ENCODE data around the gene ABCB8. TPM values are rescaled to one million over a fixed set of nuclear protein-coding genes. Genes with fewer than 3 reads are reported as not detected.

The ABCB8 gene
- polyA plus RNA-seq, 1 of the 3 experiments (the other 2 are of a cell fraction), result 36.0 TPM

DNA sequence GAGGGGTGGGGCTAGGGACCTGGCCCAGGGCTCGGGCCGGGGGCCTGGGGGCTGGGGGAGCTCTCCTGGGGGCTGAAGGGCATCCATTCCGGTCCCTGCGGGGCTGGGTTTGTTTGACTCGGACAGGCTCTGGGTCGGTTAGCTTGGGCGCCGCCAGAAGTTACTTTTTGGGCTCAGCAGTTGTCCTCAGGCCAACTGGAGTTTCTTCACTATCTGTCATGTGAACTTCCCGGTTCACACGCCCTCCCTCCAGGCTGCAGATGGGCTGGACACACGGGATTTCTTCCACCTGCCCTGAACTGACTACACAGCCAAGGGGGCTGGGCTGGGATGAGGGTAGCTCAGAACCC is 34.9 kb downstream of the ABCB8 start:
- Histone ChIP-seq H3K4me2 (no peak overlapping the region), H2AFZ (ENCODE audit: low read depth) (no peak overlapping the region), H3K27me3 (ENCODE audit: insufficient read depth) (no peaks in the 10 kb centered on the region), H3K9me2 (no peaks in the 10 kb centered on the region), H3K9ac (no peak overlapping the region), H3K36me3 (replicated peaks in 1 of 2; ENCODE audit: control insufficient read depth in 1 of 2, insufficient read depth in 2 of 2, low read length in 1 of 2) (peaks cover 40 to 53% of the 10 kb centered on the region in 2 experiments), H3K4me3 (ENCODE audit: low read depth in 2 of 2, low read length in 1 of 2) (no peak overlapping the region), H3K9me3 (no peaks in the 10 kb centered on the region), H3K27ac (ENCODE audit: low read depth in 2 of 2, low read length in 1 of 2) (no peak overlapping the region), H3F3A (replicated peaks; ENCODE audit: insufficient read depth) (no peaks in the 10 kb centered on the region), H3K79me2 (ENCODE audit: insufficient read depth) (peaks cover 67% of the 10 kb centered on the region), H3K4me1 (ENCODE audit: control insufficient read depth in 1 of 2, insufficient read depth in 2 of 2, low read depth in 1 of 2, low read length in 1 of 2) (peaks cover 24 to 32% of the 10 kb centered on the region in 2 experiments), H4K20me1 (ENCODE audit: insufficient read depth) (peaks cover 40% of the 10 kb centered on the region)
- WGBS (ENCODE audit: low lambda C conversion rate), result 64% methylated on average over 8 of the region's 11 CpGs
- ChIA-PET CTCF (interaction anchor here (1.0 to 12.2 kb wide), 10 partner anchors 13 to 164 kb away, joined by 3 to 126 read pairs (median 4); partner anchors contain the start of genes FASTK and TMUB1), POLR2A (no interaction called here)
- TF ChIP-seq FOXJ3 (CRISPR knock-in tag; IDR thresholded peaks at IDR 0.05) (no peak), TEAD4 (IDR thresholded peaks at IDR 0.05; ENCODE audit: borderline replicate concordance, insufficient read depth) (no peak), EZH2phosphoT487 (IDR thresholded peaks at IDR 0.05; ENCODE audit: borderline replicate concordance, low read depth) (no peak), SIN3A (IDR thresholded peaks at IDR 0.05; ENCODE audit: borderline replicate concordance, low read depth, low read length) (no peak), FOSL2 (IDR thresholded peaks at IDR 0.05; ENCODE audit: borderline replicate concordance, low read depth) (no peak), MXI1 (IDR thresholded peaks at IDR 0.05; ENCODE audit: low read depth, low read length) (no peak), JUND (IDR thresholded peaks at IDR 0.05) (no peak), TAF1 (IDR thresholded peaks at IDR 0.05; ENCODE audit: borderline replicate concordance, low read depth, low read length) (no peak), PBX3 (IDR thresholded peaks at IDR 0.05) (no peak), GATA2 (CRISPR knock-in tag; IDR thresholded peaks at IDR 0.05) (no peak), NFIC (IDR thresholded peaks at IDR 0.05; ENCODE audit: borderline replicate concordance) (no peak), YY1 (IDR thresholded peaks at IDR 0.05; ENCODE audit: low read depth) (no peak), USF1 (IDR thresholded peaks at IDR 0.05; ENCODE audit: borderline replicate concordance, low read depth) (no peak)
- TF ChIP-seq, protein P1, sequence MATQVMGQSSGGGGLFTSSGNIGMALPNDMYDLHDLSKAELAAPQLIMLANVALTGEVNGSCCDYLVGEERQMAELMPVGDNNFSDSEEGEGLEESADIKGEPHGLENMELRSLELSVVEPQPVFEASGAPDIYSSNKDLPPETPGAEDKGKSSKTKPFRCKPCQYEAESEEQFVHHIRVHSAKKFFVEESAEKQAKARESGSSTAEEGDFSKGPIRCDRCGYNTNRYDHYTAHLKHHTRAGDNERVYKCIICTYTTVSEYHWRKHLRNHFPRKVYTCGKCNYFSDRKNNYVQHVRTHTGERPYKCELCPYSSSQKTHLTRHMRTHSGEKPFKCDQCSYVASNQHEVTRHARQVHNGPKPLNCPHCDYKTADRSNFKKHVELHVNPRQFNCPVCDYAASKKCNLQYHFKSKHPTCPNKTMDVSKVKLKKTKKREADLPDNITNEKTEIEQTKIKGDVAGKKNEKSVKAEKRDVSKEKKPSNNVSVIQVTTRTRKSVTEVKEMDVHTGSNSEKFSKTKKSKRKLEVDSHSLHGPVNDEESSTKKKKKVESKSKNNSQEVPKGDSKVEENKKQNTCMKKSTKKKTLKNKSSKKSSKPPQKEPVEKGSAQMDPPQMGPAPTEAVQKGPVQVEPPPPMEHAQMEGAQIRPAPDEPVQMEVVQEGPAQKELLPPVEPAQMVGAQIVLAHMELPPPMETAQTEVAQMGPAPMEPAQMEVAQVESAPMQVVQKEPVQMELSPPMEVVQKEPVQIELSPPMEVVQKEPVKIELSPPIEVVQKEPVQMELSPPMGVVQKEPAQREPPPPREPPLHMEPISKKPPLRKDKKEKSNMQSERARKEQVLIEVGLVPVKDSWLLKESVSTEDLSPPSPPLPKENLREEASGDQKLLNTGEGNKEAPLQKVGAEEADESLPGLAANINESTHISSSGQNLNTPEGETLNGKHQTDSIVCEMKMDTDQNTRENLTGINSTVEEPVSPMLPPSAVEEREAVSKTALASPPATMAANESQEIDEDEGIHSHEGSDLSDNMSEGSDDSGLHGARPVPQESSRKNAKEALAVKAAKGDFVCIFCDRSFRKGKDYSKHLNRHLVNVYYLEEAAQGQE (IDR thresholded peaks at IDR 0.05; ENCODE audit: low read depth, low read length), result no peak
- TF ChIP-seq, protein P2, sequence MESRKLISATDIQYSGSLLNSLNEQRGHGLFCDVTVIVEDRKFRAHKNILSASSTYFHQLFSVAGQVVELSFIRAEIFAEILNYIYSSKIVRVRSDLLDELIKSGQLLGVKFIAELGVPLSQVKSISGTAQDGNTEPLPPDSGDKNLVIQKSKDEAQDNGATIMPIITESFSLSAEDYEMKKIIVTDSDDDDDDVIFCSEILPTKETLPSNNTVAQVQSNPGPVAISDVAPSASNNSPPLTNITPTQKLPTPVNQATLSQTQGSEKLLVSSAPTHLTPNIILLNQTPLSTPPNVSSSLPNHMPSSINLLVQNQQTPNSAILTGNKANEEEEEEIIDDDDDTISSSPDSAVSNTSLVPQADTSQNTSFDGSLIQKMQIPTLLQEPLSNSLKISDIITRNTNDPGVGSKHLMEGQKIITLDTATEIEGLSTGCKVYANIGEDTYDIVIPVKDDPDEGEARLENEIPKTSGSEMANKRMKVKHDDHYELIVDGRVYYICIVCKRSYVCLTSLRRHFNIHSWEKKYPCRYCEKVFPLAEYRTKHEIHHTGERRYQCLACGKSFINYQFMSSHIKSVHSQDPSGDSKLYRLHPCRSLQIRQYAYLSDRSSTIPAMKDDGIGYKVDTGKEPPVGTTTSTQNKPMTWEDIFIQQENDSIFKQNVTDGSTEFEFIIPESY (IDR thresholded peaks at IDR 0.05; ENCODE audit: borderline replicate concordance, low read depth), result no peak
- TF ChIP-seq, protein P3, sequence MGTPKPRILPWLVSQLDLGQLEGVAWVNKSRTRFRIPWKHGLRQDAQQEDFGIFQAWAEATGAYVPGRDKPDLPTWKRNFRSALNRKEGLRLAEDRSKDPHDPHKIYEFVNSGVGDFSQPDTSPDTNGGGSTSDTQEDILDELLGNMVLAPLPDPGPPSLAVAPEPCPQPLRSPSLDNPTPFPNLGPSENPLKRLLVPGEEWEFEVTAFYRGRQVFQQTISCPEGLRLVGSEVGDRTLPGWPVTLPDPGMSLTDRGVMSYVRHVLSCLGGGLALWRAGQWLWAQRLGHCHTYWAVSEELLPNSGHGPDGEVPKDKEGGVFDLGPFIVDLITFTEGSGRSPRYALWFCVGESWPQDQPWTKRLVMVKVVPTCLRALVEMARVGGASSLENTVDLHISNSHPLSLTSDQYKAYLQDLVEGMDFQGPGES (IDR thresholded peaks at IDR 0.05; ENCODE audit: low read depth, low read length), result no peak
- no peak for DNase-seq

Data from SK-N-SH (cell line).